Neutrophil (primary cell): ENCODE measurements around the gene NR6A1.

Experiments
- H3K27ac ChIP-seq: fragments of 200-600 bp; sonication (generic); 2 replicates; pipeline ENCODE4 v1.5.1; 2016; ENCODE audit warnings: mild to moderate bottlenecking, moderate library complexity
- H3K27me3 ChIP-seq: fragments of 200-600 bp; sonication (generic); 2 replicates; pipeline ENCODE4 v1.6.0; 2016; ENCODE audit warnings: mild to moderate bottlenecking
- H3K36me3 ChIP-seq: fragments of 200-600 bp; sonication (generic); 2 replicates; pipeline ENCODE4 v1.5.1; 2017
- H3K4me1 ChIP-seq, 2 experiments: fragments of 200-600 bp in 1 of 2; sonication (generic) in 1 of 2; 1 replicate in 1 of 2; 2 replicates in 1 of 2; pipeline versions ENCODE4 v1.5.1 to v1.6.1; 2013 to 2016; ENCODE audit warnings: low read depth in 1 of 2, low read length in 1 of 2, mild to moderate bottlenecking in 1 of 2, moderate library complexity in 1 of 2; ENCODE audit not compliant: control insufficient read depth in 1 of 2, insufficient read depth in 1 of 2
- H3K4me3 ChIP-seq, 2 experiments: fragments of 200-600 bp in 1 of 2; sonication (generic) in 1 of 2; 1 replicate in 1 of 2; 2 replicates in 1 of 2; pipeline ENCODE4 v1.5.1; 2013 to 2016; ENCODE audit warnings: low read depth in 1 of 2, low read length in 1 of 2, mild to moderate bottlenecking in 1 of 2, moderate library complexity in 1 of 2
- H3K9me3 ChIP-seq: fragments of 200-600 bp; sonication (generic); 2 replicates; pipeline ENCODE4 v1.5.1; 2016
- CTCF ChIP-seq: fragments of 200-600 bp; sonication (generic); IDR thresholded peaks from 2 replicates; pipeline ENCODE4 v1.5.1; 2016; ENCODE audit warnings: antibody characterized with exemption

The NR6A1 gene

GRCh38 chr9:124749781-124750180 lies 21.3 kb downstream of the NR6A1 start:
- H3K4me1 ChIP-seq, result peaks cover 5 to 6% of the 10 kb centered on the region in 2 experiments
- H3K27me3 ChIP-seq, result no peaks in the 10 kb centered on the region

DNA sequence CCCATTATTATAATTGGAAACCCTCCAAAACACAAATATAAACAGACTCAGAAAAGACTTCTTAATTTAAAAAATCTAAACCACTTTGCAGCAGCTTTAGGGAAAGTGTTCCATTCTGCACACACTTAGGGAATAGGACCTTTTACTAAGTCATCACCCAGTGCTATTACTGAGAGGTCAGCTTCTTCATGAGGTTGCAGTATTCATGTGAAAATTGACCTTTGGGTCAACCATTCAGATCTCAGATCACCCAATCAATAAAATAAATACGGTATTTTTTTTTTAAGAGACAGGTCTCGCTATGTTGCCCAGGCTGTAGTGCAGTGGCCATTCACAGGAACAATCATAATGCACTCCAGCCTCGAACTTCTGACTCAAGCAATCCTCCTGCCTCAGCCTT lies 21.8 kb downstream of the NR6A1 start:
- TF ChIP-seq CTCF, result no peak
- Histone ChIP-seq H3K4me1 (peaks cover 10% of the 10 kb centered on the region in 2 experiments), H3K27ac (peak overlapping the region; percentile 16)

More at GRCh38 chr9:124749781-124750180, 21.3 kb downstream of the NR6A1 start:
- H3K36me3 ChIP-seq, result no peaks in the 10 kb centered on the region
- no peaks in the 10 kb centered on the region for H3K9me3 ChIP-seq
- no peak overlapping the region for H3K4me3 ChIP-seq
- TF ChIP-seq CTCF, result no peak
- peak overlapping the region; percentile 16 for H3K27ac ChIP-seq

GRCh38 chr9:124747065-124747464 lies 24.0 kb downstream of the NR6A1 start:
- H3K27me3 ChIP-seq, result no peaks in the 10 kb centered on the region
- H3K9me3 ChIP-seq, result no peaks in the 10 kb centered on the region
- H3K4me3 ChIP-seq, result no peak overlapping the region
- no peak for TF ChIP-seq CTCF
- no peak overlapping the region for H3K27ac ChIP-seq
- H3K4me1 ChIP-seq, result peaks cover 5 to 11% of the 10 kb centered on the region in 2 experiments
- no peaks in the 10 kb centered on the region for H3K36me3 ChIP-seq

More for the DNA sequence above, 21.8 kb downstream of the NR6A1 start:
- Histone ChIP-seq H3K36me3 (no peaks in the 10 kb centered on the region), H3K9me3 (no peaks in the 10 kb centered on the region), H3K27me3 (no peaks in the 10 kb centered on the region), H3K4me3 (no peak overlapping the region)

DNA sequence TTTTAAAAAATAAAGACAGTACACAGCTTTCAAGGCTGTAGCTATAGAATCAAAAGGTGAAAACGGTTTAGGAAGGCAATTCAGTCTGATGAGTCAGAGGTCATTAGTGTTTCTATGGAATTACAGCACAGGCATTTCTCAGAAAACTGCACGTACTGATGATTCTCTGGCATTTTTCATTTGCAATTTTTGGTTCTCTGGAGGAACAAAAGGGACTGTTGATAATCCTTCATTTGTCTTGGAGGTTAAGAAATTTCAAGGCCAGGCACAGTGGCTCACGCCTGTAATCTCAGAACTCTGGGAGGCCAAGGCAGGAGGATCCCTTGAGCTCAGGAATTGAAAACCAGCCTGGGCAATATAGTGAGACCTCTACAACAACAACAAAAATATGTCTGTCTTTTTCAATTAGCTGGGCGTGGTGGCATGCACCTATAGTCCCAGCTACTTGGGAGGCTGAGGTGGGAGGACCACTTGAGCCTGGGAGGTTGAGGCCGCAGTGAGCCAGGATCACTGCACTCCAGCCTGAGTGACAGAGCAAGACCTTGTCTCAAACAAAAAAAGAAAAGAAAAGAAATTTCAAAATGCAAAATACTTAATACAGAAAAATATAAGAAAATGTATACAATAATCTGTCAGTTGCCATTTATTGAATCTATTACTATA lies 27.3 kb downstream of the NR6A1 start:
- H3K27me3 ChIP-seq, result no peaks in the 10 kb centered on the region
- no peaks in the 10 kb centered on the region for H3K9me3 ChIP-seq
- H3K4me3 ChIP-seq, result no peak overlapping the region
- no peak for TF ChIP-seq CTCF
- no peak overlapping the region for H3K27ac ChIP-seq
- H3K36me3 ChIP-seq, result no peaks in the 10 kb centered on the region
- peaks cover 5 to 9% of the 10 kb centered on the region in 2 experiments for H3K4me1 ChIP-seq

DNA sequence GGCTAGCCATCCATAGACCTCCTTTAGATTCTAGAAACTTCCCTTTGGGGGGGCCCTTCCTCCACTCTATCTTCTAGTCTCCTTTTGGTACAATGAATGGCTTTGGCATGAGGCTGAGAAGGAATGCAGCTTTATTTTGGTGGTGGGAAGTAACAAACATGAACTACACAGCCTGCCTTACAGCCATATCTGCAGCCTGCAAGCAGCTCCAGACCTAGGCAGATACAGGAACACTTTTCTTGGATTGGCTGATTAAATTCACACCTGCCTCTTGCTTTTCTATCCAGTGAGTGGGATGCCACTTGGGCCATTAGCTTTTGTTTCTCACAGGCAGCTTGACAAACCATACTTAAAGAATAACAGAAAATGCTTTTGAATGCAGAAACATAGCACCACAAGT lies 28.2 kb downstream of the NR6A1 start:
- TF ChIP-seq CTCF, result no peak
- no peaks in the 10 kb centered on the region for H3K27me3 ChIP-seq
- H3K27ac ChIP-seq, result no peak overlapping the region
- H3K4me3 ChIP-seq, result no peak overlapping the region
- no peaks in the 10 kb centered on the region for H3K9me3 ChIP-seq
- H3K36me3 ChIP-seq, result no peaks in the 10 kb centered on the region
- H3K4me1 ChIP-seq, result peaks cover 5 to 9% of the 10 kb centered on the region in 2 experiments
